Activated CD4-positive, alpha-beta T cell treated with anti-CD3 and anti-CD28 coated beads for 36 hours (primary cell): Measurements from ENCODE around the gene GNB2. TPM values are rescaled to one million over a fixed set of nuclear protein-coding genes. Genes with fewer than 3 reads are reported as not detected.
"Not testable (repeated sequence)": the region's sequence is repeated elsewhere in the genome, so short reads cannot be mapped to it uniquely, and the experiment has no call there.

Experiments used
- ATAC-seq: fragments of 200-7000 bp; cut with Tn5 transposase; one replicate; pipeline ENCODE4 v1.10.0; 2021; ENCODE audit warnings: mild to moderate bottlenecking, moderate library complexity
- CTCF ChIA-PET: fragments of 350-600 bp; sonication (Branson Sonifier 250); formaldehyde crosslinking; loops from one replicate; lab custom pipeline; 2021; ENCODE audit warnings: antibody characterized with exemption; lab: Charles Lee
- POLR2A ChIA-PET: fragments of 350-600 bp; sonication (Branson Sonifier 250); formaldehyde crosslinking; loops from one replicate; lab custom pipeline; 2021; ENCODE audit warnings: antibody characterized with exemption, inconsistent platforms; lab: Charles Lee
- DNase-seq: peaks from one replicate; pipeline ENCODE4 v3.0.0-alpha.2; 2020
- H3K27ac Mint-ChIP-seq: one replicate; pipeline ENCODE4 v1.8.0; 2021; ENCODE audit warnings: mixed read lengths
- H3K27me3 Mint-ChIP-seq: one replicate; pipeline ENCODE4 v1.8.0; 2021; ENCODE audit warnings: mixed read lengths
- H3K36me3 Mint-ChIP-seq: one replicate; pipeline ENCODE4 v1.8.0; 2021; ENCODE audit warnings: low read depth, mixed read lengths
- H3K4me1 Mint-ChIP-seq: one replicate; pipeline ENCODE4 v1.8.0; 2021; ENCODE audit warnings: mixed read lengths
- H3K4me3 Mint-ChIP-seq: one replicate; pipeline ENCODE4 v1.8.0; 2021; ENCODE audit warnings: mild to moderate bottlenecking, moderate library complexity, mixed read lengths
- H3K9me3 Mint-ChIP-seq: one replicate; pipeline ENCODE4 v1.8.0; 2021; ENCODE audit warnings: low read depth, mixed read lengths
- intact Hi-C, 2 experiments: fragments of 100-400 bp; cut with DNase I in 1 of 2; cut with micrococcal nuclease in 1 of 2; formaldehyde crosslinking; loops; one replicate each; pipeline versions ENCODE4 v1.14.2 to v1.15.1; 2022 to 2024; cut with DNase I, micrococcal nuclease
- total RNA-seq, 2 experiments: library from RNA; stranded (reverse); gene quantifications; one replicate each; pipeline ENCODE4 v1.2.3, GENCODE V29; 2021

The GNB2 gene
- total RNA-seq, 2 experiments from 2014 or later = 172 to 200 TPM

- Mint-ChIP-seq H3K27me3 (peaks cover 2% of the 10 kb centered on the region), H3K4me1 (no peaks in the 10 kb centered on the region), H3K36me3 (no peaks in the 10 kb centered on the region), H3K27ac (no peak overlapping the region), H3K9me3 (no peaks in the 10 kb centered on the region), H3K4me3 (no peak overlapping the region)
- DNase-seq (no peak), ATAC-seq (no peak)
- POLR2A ChIA-PET = no interaction called here
- intact Hi-C loops = no loop called here
- CTCF ChIA-PET = interaction anchor here (0.8 kb wide), 1 partner anchor 11 kb away, joined by 3 read pairs; no protein-coding TSS in a partner anchor
Observed at GRCh38 chr7:100665168-100665726, 8.3 kb upstream of the GNB2 start.

DNA sequence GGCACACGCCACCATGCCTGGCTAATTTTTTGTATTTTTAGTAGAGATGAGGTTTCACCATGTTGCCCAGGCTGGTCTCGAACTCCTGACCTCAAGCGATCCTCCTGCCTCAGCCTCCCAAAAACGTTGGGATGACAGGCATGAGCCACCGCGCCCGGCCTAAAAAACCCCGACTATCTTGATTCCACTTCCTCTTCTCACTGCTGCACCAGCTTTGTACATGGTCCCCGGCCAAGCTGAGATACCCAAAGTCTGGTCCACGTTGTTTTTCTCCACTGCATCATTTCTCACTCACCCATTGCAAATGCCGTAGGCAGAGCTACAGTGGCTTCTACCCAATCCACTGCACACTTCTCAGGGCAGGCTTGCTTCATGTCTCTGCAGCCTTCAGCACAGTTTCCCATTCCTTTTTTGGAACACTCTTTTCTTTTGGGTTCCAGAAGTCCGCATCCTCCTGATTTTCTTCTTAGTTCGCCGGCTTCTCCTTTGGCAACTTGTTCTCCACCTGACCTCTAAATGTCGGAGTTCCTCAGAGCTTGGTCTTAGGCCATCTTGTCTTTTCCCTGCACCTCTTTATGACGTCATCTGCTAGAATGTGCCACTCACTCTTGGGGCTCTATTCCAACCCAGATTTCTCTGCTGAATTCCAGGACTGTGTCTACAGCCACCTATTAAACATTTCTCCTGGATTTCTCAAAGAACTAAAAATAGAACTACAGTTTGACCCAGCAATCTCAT, 6.0 kb upstream of the GNB2 start:
- intact Hi-C loops = no loop called here
- Mint-ChIP-seq H3K27ac (no peak overlapping the region), H3K9me3 (no peaks in the 10 kb centered on the region), H3K4me1 (peaks cover under 1% of the 10 kb centered on the region), H3K27me3 (no peaks in the 10 kb centered on the region), H3K4me3 (no peak overlapping the region), H3K36me3 (no peaks in the 10 kb centered on the region)
- POLR2A ChIA-PET = no interaction called here
- DNase-seq = no peak
- CTCF ChIA-PET = interaction anchor here (0.7 to 1.2 kb wide), 5 partner anchors 9 to 188 kb away, joined by 3 to 7 read pairs (median 3); partner anchors contain the start of gene POP7
- no peak for ATAC-seq

DNA sequence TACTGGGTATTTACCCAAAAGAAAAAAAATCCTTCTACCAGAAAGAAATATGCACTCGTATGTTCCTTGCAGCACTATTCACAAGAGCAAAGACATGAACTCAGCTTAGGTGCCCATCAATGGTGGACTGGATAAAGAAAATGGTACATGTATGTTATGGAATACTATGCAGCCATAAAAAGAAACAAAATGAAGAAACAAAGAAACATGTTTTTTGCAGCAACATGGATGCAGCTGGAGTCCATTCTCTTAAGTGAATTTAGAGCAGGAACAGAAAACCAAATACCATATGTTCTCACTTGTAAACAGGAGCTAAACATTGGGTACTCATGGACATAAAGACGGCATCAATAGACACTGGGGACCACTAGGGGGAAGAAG, 5.5 kb upstream of the GNB2 start:
- no peak overlapping the region for H3K4me3 Mint-ChIP-seq
- no peaks in the 10 kb centered on the region for H3K9me3 Mint-ChIP-seq
- POLR2A ChIA-PET = interaction anchor here (0.7 kb wide), 1 partner anchor 566 kb away, joined by 3 read pairs; the partner anchor contains the start of gene AP4M1
- no peaks in the 10 kb centered on the region for H3K27me3 Mint-ChIP-seq
- CTCF ChIA-PET = interaction anchor here (0.7 to 1.2 kb wide), 4 partner anchors 10 to 188 kb away, joined by 3 to 4 read pairs (median 3); partner anchors contain the start of gene POP7
- H3K27ac Mint-ChIP-seq = no peak overlapping the region
- ATAC-seq = no peak
- peaks cover 2% of the 10 kb centered on the region for H3K4me1 Mint-ChIP-seq
- no peaks in the 10 kb centered on the region for H3K36me3 Mint-ChIP-seq
- intact Hi-C loops = no loop called here
- no peak for DNase-seq

GRCh38 chr7:100669106-100669505, 4.4 kb upstream of the GNB2 start:
- POLR2A ChIA-PET, ATAC-seq, H3K27me3 Mint-ChIP-seq, DNase-seq, H3K4me3 Mint-ChIP-seq, H3K4me1 Mint-ChIP-seq, H3K9me3 Mint-ChIP-seq, H3K36me3 Mint-ChIP-seq, H3K27ac Mint-ChIP-seq, intact Hi-C loops: not testable (repeated sequence)
- CTCF ChIA-PET = interaction anchor here (0.6 to 0.9 kb wide), 3 partner anchors 36 to 196 kb away, joined by 3 to 6 read pairs (median 4); no protein-coding TSS in a partner anchor

- ChIA-PET POLR2A (interaction anchor here (0.6 kb wide), 1 partner anchor 41 kb away, joined by 3 read pairs; no protein-coding TSS in a partner anchor), CTCF (interaction anchor here (0.6 to 2.4 kb wide), 3 partner anchors 35 to 468 kb away, joined by 3 to 9 read pairs (median 4); partner anchors contain the start of gene POP7)
- ATAC-seq (no peak), DNase-seq (no peak)
- no peaks in the 10 kb centered on the region for H3K9me3 Mint-ChIP-seq
- peaks cover 2% of the 10 kb centered on the region for H3K4me1 Mint-ChIP-seq
- H3K27me3 Mint-ChIP-seq = no peaks in the 10 kb centered on the region
- intact Hi-C loops = loop anchor here (5.0 to 10.0 kb wide), 3 partner anchors 235 to 575 kb away; partner anchors contain the start of genes AP4M1 (in 1 of the 2), FIS1 (in 1 of the 2), MCM7 (in 1 of the 2) and PPP1R35 (in 1 of the 2)
- H3K27ac Mint-ChIP-seq = no peak overlapping the region
- no peak overlapping the region for H3K4me3 Mint-ChIP-seq
- H3K36me3 Mint-ChIP-seq = no peaks in the 10 kb centered on the region
Observed at GRCh38 chr7:100670074-100670473, 3.5 kb upstream of the GNB2 start.

- H3K36me3 Mint-ChIP-seq = peaks cover 3% of the 10 kb centered on the region
- no peak overlapping the region for H3K27ac Mint-ChIP-seq
- H3K4me1 Mint-ChIP-seq = peaks cover 6% of the 10 kb centered on the region
- intact Hi-C loops = loop anchor here (5.0 to 10.0 kb wide), 3 partner anchors 237 to 573 kb away; partner anchors contain the start of genes AP4M1 (in 1 of the 2), FIS1 (in 1 of the 2), MCM7 (in 1 of the 2) and PPP1R35 (in 1 of the 2)
- H3K27me3 Mint-ChIP-seq = no peaks in the 10 kb centered on the region
- ChIA-PET CTCF (interaction anchor here (0.7 to 2.4 kb wide), 2 partner anchors 33 to 34 kb away, joined by 3 to 9 read pairs; partner anchors contain the start of gene POP7), POLR2A (no interaction called here)
- no peaks in the 10 kb centered on the region for H3K9me3 Mint-ChIP-seq
- ATAC-seq (no peak), DNase-seq (no peak)
- H3K4me3 Mint-ChIP-seq = no peak overlapping the region
Observed at GRCh38 chr7:100671353-100672327, 1.9 kb upstream of the GNB2 start.

DNA sequence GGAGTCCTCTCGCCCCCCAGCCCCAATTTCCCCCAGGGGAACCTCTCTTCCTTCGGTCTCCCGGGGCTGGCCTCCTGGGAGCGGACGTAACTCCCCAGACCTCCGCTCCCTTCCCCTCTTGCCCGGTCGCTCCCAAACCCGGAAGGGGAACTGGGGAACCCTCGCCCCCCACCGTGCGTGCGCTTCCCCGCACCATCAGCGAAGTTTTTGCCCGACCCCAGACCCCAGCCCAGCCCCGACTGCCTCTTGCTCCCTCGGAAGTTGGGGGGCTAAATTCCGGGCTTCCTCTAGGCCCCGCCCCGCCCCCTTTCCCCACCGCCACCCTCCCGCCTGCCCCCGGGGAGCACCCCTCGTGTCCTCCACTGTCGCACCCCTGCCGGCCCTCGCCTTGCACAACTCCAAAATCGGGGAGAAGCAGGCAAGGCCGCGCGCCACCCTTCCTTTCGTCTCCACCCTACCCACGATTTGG, 436 bp downstream of the GNB2 start:
- no peaks in the 10 kb centered on the region for H3K9me3 Mint-ChIP-seq
- ATAC-seq (no peak), DNase-seq (peak; percentile 60)
- ChIA-PET POLR2A (interaction anchor here (0.7 kb wide), 1 partner anchor 1571 kb away, joined by 3 read pairs; no protein-coding TSS in a partner anchor), CTCF (interaction anchor here (1.1 to 1.5 kb wide), 2 partner anchors 14 to 32 kb away, joined by 3 to 8 read pairs; partner anchors contain the start of gene POP7)
- H3K27me3 Mint-ChIP-seq = no peaks in the 10 kb centered on the region
- H3K4me3 Mint-ChIP-seq = peak overlapping the region; percentile 94
- peaks cover 14% of the 10 kb centered on the region for H3K4me1 Mint-ChIP-seq
- intact Hi-C loops = loop anchor here (1.0 to 10.0 kb wide), 17 partner anchors 19 to 572 kb away; partner anchors contain the start of genes FBXO24 (in 2 of the 2), LRCH4 (in 2 of the 2), MOSPD3 (in 2 of the 2) and AGFG2 (in 1 of the 2)
- peaks cover 16% of the 10 kb centered on the region for H3K36me3 Mint-ChIP-seq
- H3K27ac Mint-ChIP-seq = peak overlapping the region; percentile 88

DNA sequence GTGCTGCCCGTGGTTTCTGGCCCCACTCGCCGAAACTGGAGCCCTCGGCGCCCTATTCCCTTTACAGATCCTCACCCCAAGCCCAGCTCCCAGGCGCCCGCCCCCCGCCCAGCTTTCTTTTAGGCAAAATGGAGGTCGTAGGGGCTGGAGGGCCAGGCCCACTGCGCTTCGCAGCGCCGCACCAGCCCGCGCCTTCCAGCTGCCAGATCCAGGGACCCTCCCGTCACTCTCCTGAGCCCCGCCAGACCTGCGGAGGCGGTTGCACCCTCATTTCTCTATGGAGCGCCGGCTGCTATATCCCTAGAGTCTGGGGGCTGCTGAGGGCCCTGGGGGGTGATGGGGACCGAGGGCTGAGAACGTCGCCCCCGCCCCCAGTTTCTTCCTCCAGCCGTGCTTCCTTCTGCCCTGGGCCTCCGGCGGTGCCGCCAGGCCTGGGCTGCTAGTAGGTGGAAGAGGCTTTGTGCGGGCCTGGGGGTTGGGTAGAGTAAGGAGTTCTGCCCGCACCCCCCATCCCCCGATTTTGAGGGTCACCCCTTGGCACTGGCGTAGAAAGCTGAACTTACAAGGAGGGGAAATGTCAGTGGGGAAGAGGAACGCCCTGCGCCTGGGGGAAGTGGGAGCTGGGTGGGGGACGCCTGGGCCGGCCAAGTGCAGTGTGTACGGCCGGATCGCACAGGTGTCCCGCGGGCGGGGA, 1.0 kb downstream of the GNB2 start:
- peaks cover 19% of the 10 kb centered on the region for H3K36me3 Mint-ChIP-seq
- no peaks in the 10 kb centered on the region for H3K9me3 Mint-ChIP-seq
- DNase-seq = peak; percentile 57

GRCh38 chr7:100675105-100675451, 1.5 kb downstream of the GNB2 start:
- POLR2A ChIA-PET = no interaction called here
- no peak for ATAC-seq
- Mint-ChIP-seq H3K27me3 (no peaks in the 10 kb centered on the region), H3K4me3 (peak overlapping the region; percentile 94), H3K36me3 (peaks cover 23% of the 10 kb centered on the region), H3K4me1 (peaks cover 20% of the 10 kb centered on the region), H3K9me3 (no peaks in the 10 kb centered on the region), H3K27ac (no peak overlapping the region)
- CTCF ChIA-PET = interaction anchor here (0.7 to 2.1 kb wide), 6 partner anchors 13 to 88 kb away, joined by 3 to 9 read pairs (median 4); partner anchors contain the start of gene POP7
- intact Hi-C loops = loop anchor here (1.0 to 10.0 kb wide), 5 partner anchors 16 to 570 kb away; partner anchors contain the start of genes FIS1 (in 1 of the 2) and PPP1R35 (in 1 of the 2)
- DNase-seq = peak; percentile 59

More for the DNA sequence above, 1.0 kb downstream of the GNB2 start:
- ATAC-seq = no peak
- intact Hi-C loops = loop anchor here (1.0 to 10.0 kb wide), 6 partner anchors 17 to 572 kb away; partner anchors contain the start of genes AP4M1 (in 1 of the 2), FIS1 (in 1 of the 2), MCM7 (in 1 of the 2) and PPP1R35 (in 1 of the 2)
- peaks cover 19% of the 10 kb centered on the region for H3K4me1 Mint-ChIP-seq
- ChIA-PET CTCF (interaction anchor here (0.7 to 1.5 kb wide), 5 partner anchors 13 to 87 kb away, joined by 3 to 8 read pairs (median 3); partner anchors contain the start of gene POP7), POLR2A (interaction anchor here (0.7 kb wide), 1 partner anchor 1572 kb away, joined by 3 read pairs; no protein-coding TSS in a partner anchor)
- peak overlapping the region; percentile 88 for H3K27ac Mint-ChIP-seq
- peak overlapping the region; percentile 94 for H3K4me3 Mint-ChIP-seq
- H3K27me3 Mint-ChIP-seq = no peaks in the 10 kb centered on the region
